ENCODE measurements around the gene FMNL3. TPM values are rescaled to one million over a fixed set of nuclear protein-coding genes. Genes with fewer than 3 reads are reported as not detected.

The FMNL3 gene
- total RNA-seq, 1 experiment from 2014 or later: 3.5 TPM

DNA sequence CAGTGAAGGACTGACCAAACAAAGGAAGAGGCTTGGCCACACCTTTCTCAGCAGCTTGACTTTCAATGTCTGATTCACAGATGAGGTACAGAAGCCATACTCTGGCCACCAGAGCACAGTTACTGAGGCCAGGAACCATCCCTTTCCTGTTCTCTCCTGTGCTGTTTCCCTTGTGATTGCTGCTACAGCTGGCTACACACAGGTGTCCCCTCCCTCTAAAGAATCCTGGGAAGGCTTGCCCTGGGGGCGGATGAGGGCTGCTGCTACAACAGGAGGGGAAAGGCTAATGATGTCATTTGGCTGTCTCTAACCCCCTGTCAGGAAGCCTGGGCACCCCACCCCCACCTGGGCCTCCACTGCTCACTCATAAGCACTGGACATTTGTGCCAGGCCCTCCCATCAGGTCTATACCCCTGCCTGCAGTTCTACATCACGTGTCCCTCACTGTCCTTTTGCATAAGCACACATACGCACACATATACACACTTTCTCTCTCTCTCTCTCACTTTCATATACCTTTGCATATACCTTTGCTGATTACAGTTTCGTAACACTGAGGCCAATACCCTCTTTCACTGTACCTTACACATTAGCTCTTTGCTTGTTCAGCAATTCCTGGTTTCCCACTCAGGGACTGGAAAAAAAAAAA, 42.5 kb downstream of the FMNL3 start:
- Histone ChIP-seq H3K27me3 (ENCODE audit: insufficient read depth, low read length) (no peaks in the 10 kb centered on the region), H3K27ac (ENCODE audit: low read depth, low read length) (no peak overlapping the region), H2AFZ (ENCODE audit: low read depth, low read length, poor library complexity, severe bottlenecking) (no peak overlapping the region), H3K9ac (ENCODE audit: low read length) (no peak overlapping the region), H3K4me1 (ENCODE audit: control insufficient read depth in 1 of 2, insufficient read depth in 2 of 2, low read length in 2 of 2) (peaks cover 0 to 11% of the 10 kb centered on the region in 2 experiments; a peak in 2 of 4 replicates), H3K9me3 (ENCODE audit: control insufficient read depth in 1 of 2, insufficient read depth in 1 of 2, low read depth in 1 of 2, low read length in 2 of 2) (no peaks in the 10 kb centered on the region), H3K9me2 (ENCODE audit: insufficient read depth) (0 out of 2 replicates have a peak, but pooled peaks cover 2% of the 10 kb centered on the region), H4K20me1 (ENCODE audit: insufficient read depth) (no peaks in the 10 kb centered on the region), H3K4me3 (replicated peaks in 1 of 2; ENCODE audit: low read depth in 1 of 2, low read length in 2 of 2) (no peak overlapping the region), H3K4me2 (ENCODE audit: low read length) (no peak overlapping the region), H3K36me3 (ENCODE audit: control insufficient read depth in 1 of 2, insufficient read depth in 2 of 2, low read length in 2 of 2) (no peaks in the 10 kb centered on the region), H3K79me2 (ENCODE audit: insufficient read depth, low read length) (no peaks in the 10 kb centered on the region)
- ATAC-seq: no peak
- ChIA-PET RAD21 (ENCODE audit: low non-redundant PET in 1 of 2, low total read pairs in 2 of 2, uncharacterized antibody in 2 of 2, unreplicated experiment in 2 of 2) (no interaction called here), CTCF (no interaction called here), POLR2A (interaction anchor here (1.2 kb wide), 1 partner anchor 77 kb away, joined by 4 read pairs; the partner anchor contains the start of gene TMBIM6)
- intact Hi-C loops (cut with micrococcal nuclease): no loop called here
- TF ChIP-seq FOSL1 (IDR thresholded peaks at IDR 0.05; ENCODE audit: low read depth) (no peak), POLR2A (IDR thresholded peaks at IDR 0.05; ENCODE audit: borderline replicate concordance, extremely low read depth, insufficient read depth, insufficient read length) (no peak), SP1 (IDR thresholded peaks at IDR 0.05; ENCODE audit: low read depth) (no peak), RAD21 (IDR thresholded peaks at IDR 0.05; ENCODE audit: low read depth) (no peak), POLR2AphosphoS5 (IDR thresholded peaks at IDR 0.05; ENCODE audit: low read depth, low read length) (no peak), CEBPB (IDR thresholded peaks at IDR 0.05; ENCODE audit: low read depth) (no peak), YY1 (IDR thresholded peaks at IDR 0.05; ENCODE audit: extremely low read depth, insufficient replicate concordance, low read depth, low read length) (no peak), SRF (IDR thresholded peaks at IDR 0.05; ENCODE audit: low read depth) (no peak), ZFX (IDR thresholded peaks at IDR 0.05) (no peak), CBX3 (IDR thresholded peaks at IDR 0.05; ENCODE audit: low read depth) (no peak), ELF1 (IDR thresholded peaks at IDR 0.05; ENCODE audit: borderline replicate concordance, low read depth) (no peak), EGR1 (IDR thresholded peaks at IDR 0.05; ENCODE audit: low read depth) (no peak), TCF7L2 (IDR thresholded peaks at IDR 0.05; ENCODE audit: borderline replicate concordance, extremely low read depth, insufficient read depth, insufficient read length) (no peak), EZH2 (IDR thresholded peaks at IDR 0.05) (no peak), JUND (IDR thresholded peaks at IDR 0.05) (no peak)
- TF ChIP-seq, protein P1, sequence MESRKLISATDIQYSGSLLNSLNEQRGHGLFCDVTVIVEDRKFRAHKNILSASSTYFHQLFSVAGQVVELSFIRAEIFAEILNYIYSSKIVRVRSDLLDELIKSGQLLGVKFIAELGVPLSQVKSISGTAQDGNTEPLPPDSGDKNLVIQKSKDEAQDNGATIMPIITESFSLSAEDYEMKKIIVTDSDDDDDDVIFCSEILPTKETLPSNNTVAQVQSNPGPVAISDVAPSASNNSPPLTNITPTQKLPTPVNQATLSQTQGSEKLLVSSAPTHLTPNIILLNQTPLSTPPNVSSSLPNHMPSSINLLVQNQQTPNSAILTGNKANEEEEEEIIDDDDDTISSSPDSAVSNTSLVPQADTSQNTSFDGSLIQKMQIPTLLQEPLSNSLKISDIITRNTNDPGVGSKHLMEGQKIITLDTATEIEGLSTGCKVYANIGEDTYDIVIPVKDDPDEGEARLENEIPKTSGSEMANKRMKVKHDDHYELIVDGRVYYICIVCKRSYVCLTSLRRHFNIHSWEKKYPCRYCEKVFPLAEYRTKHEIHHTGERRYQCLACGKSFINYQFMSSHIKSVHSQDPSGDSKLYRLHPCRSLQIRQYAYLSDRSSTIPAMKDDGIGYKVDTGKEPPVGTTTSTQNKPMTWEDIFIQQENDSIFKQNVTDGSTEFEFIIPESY (IDR thresholded peaks at IDR 0.05; ENCODE audit: extremely low read depth, insufficient replicate concordance, low read length): no peak
- TF ChIP-seq, protein P2, sequence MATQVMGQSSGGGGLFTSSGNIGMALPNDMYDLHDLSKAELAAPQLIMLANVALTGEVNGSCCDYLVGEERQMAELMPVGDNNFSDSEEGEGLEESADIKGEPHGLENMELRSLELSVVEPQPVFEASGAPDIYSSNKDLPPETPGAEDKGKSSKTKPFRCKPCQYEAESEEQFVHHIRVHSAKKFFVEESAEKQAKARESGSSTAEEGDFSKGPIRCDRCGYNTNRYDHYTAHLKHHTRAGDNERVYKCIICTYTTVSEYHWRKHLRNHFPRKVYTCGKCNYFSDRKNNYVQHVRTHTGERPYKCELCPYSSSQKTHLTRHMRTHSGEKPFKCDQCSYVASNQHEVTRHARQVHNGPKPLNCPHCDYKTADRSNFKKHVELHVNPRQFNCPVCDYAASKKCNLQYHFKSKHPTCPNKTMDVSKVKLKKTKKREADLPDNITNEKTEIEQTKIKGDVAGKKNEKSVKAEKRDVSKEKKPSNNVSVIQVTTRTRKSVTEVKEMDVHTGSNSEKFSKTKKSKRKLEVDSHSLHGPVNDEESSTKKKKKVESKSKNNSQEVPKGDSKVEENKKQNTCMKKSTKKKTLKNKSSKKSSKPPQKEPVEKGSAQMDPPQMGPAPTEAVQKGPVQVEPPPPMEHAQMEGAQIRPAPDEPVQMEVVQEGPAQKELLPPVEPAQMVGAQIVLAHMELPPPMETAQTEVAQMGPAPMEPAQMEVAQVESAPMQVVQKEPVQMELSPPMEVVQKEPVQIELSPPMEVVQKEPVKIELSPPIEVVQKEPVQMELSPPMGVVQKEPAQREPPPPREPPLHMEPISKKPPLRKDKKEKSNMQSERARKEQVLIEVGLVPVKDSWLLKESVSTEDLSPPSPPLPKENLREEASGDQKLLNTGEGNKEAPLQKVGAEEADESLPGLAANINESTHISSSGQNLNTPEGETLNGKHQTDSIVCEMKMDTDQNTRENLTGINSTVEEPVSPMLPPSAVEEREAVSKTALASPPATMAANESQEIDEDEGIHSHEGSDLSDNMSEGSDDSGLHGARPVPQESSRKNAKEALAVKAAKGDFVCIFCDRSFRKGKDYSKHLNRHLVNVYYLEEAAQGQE (IDR thresholded peaks at IDR 0.05; ENCODE audit: low read depth): no peak
- TF ChIP-seq, protein P3, sequence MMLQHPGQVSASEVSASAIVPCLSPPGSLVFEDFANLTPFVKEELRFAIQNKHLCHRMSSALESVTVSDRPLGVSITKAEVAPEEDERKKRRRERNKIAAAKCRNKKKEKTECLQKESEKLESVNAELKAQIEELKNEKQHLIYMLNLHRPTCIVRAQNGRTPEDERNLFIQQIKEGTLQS (IDR thresholded peaks at IDR 0.05): no peak
- TF ChIP-seq, protein P4, sequence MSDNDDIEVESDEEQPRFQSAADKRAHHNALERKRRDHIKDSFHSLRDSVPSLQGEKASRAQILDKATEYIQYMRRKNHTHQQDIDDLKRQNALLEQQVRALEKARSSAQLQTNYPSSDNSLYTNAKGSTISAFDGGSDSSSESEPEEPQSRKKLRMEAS (IDR thresholded peaks at IDR 0.05): no peak
- DNase-seq (ENCODE audit: low read depth, low spot score): no peak
- no TSS peak for BruUV-seq (replicated peaks)
